ENCODE results near the gene CFAP46. TPM values are rescaled to one million over a fixed set of nuclear protein-coding genes. Genes with fewer than 3 reads are reported as not detected.

Gene CFAP46
- total and polyA plus RNA-seq, 4 donors, result 0.33 to 0.59 (median 0.42) TPM

DNA sequence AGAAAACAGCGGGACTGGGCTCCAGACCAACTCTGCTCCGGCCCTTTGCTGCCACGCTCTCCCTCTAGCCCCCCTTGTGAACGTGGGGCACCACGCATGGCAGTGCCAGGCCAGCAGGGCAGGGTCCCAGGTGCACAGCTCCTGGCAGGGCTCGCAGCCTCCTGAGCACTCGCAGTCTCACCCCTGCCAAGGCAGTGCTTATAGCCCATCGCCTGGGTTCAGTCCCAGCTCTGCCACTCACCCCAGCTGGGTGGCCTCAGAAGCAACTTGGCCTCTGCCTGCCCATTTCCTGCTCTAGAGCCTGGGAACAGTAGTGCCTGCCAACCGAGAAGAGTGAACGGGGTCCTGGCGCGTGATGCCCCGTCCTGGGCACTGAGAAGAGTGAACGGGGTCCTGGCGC, 36.3 kb downstream of the CFAP46 start:
- Histone ChIP-seq H3K27ac (ENCODE audit: low read depth in 1 of 2, low read length in 2 of 2) (no peak overlapping the region), H3K27me3 (ENCODE audit: control insufficient read depth in 4 of 4, insufficient read depth in 4 of 4, low read length in 3 of 4) (no peaks in the 10 kb centered on the region), H3K9me3 (ENCODE audit: control insufficient read depth in 4 of 4, low read length in 3 of 4) (no peaks in the 10 kb centered on the region), H3K4me1 (ENCODE audit: control insufficient read depth in 4 of 4, insufficient read depth in 4 of 4, low read length in 3 of 4) (no peaks in the 10 kb centered on the region), H3K4me3 (ENCODE audit: low read depth in 1 of 3, low read length in 3 of 3) (no peak overlapping the region), H3K36me3 (ENCODE audit: control insufficient read depth in 4 of 4, insufficient read depth in 3 of 4, low read depth in 1 of 4, low read length in 3 of 4) (no peaks in the 10 kb centered on the region), H3K9ac (ENCODE audit: low read depth in 1 of 2, low read length in 2 of 2) (no peak overlapping the region)
- DNase-seq (ENCODE audit: low spot score), result no peak
- 92% methylated on average over 15 of the region's 15 CpGs for WGBS
- TF ChIP-seq YY1 (IDR thresholded peaks at IDR 0.05) (no peak), SP1 (IDR thresholded peaks at IDR 0.05) (no peak), EGR1 (IDR thresholded peaks at IDR 0.05; ENCODE audit: low read depth in 2 of 2) (no peak)
- TF ChIP-seq, protein P1, sequence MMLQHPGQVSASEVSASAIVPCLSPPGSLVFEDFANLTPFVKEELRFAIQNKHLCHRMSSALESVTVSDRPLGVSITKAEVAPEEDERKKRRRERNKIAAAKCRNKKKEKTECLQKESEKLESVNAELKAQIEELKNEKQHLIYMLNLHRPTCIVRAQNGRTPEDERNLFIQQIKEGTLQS (IDR thresholded peaks at IDR 0.05), result no peak
- TF ChIP-seq, protein P2, sequence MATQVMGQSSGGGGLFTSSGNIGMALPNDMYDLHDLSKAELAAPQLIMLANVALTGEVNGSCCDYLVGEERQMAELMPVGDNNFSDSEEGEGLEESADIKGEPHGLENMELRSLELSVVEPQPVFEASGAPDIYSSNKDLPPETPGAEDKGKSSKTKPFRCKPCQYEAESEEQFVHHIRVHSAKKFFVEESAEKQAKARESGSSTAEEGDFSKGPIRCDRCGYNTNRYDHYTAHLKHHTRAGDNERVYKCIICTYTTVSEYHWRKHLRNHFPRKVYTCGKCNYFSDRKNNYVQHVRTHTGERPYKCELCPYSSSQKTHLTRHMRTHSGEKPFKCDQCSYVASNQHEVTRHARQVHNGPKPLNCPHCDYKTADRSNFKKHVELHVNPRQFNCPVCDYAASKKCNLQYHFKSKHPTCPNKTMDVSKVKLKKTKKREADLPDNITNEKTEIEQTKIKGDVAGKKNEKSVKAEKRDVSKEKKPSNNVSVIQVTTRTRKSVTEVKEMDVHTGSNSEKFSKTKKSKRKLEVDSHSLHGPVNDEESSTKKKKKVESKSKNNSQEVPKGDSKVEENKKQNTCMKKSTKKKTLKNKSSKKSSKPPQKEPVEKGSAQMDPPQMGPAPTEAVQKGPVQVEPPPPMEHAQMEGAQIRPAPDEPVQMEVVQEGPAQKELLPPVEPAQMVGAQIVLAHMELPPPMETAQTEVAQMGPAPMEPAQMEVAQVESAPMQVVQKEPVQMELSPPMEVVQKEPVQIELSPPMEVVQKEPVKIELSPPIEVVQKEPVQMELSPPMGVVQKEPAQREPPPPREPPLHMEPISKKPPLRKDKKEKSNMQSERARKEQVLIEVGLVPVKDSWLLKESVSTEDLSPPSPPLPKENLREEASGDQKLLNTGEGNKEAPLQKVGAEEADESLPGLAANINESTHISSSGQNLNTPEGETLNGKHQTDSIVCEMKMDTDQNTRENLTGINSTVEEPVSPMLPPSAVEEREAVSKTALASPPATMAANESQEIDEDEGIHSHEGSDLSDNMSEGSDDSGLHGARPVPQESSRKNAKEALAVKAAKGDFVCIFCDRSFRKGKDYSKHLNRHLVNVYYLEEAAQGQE (IDR thresholded peaks at IDR 0.05), result no peak

DNA sequence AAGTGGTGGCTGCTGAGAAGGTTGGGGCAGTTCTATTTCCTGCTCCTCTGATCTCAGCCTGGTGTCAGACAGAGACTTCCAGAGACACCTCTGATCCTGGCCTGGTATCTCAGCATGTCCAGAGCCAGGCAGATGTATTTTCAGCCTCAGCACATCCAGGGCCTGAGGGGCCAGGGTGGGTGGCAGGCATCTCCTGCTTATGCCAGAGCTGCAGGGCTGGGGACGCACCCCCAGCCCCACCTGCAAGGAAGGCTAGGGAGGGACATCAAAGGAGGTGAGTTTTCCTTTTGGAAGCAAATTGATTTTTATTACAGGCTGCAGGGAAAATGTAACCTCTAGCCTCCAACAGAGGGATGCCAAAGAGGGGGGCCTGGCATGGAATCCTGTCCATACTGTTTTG, 36.7 kb downstream of the CFAP46 start:
- no peaks in the 10 kb centered on the region for H3K9me3 ChIP-seq (ENCODE audit: control insufficient read depth in 4 of 4, low read length in 3 of 4)
- no peaks in the 10 kb centered on the region for H3K4me1 ChIP-seq (ENCODE audit: control insufficient read depth in 4 of 4, insufficient read depth in 4 of 4, low read length in 3 of 4)
- H3K36me3 ChIP-seq (ENCODE audit: control insufficient read depth in 4 of 4, insufficient read depth in 3 of 4, low read depth in 1 of 4, low read length in 3 of 4), result no peaks in the 10 kb centered on the region
- DNase-seq (ENCODE audit: low spot score), result no peak
- TF ChIP-seq NR2F2 (IDR thresholded peaks at IDR 0.05), result no peak
- no peak for TF ChIP-seq ZBTB33 (IDR thresholded peaks at IDR 0.05)
- TF ChIP-seq SP1 (IDR thresholded peaks at IDR 0.05), result no peak
- no peak for TF ChIP-seq FOXA2 (IDR thresholded peaks at IDR 0.05)
- no peak for TF ChIP-seq HNF4G (IDR thresholded peaks at IDR 0.05)
- TF ChIP-seq, protein P3, sequence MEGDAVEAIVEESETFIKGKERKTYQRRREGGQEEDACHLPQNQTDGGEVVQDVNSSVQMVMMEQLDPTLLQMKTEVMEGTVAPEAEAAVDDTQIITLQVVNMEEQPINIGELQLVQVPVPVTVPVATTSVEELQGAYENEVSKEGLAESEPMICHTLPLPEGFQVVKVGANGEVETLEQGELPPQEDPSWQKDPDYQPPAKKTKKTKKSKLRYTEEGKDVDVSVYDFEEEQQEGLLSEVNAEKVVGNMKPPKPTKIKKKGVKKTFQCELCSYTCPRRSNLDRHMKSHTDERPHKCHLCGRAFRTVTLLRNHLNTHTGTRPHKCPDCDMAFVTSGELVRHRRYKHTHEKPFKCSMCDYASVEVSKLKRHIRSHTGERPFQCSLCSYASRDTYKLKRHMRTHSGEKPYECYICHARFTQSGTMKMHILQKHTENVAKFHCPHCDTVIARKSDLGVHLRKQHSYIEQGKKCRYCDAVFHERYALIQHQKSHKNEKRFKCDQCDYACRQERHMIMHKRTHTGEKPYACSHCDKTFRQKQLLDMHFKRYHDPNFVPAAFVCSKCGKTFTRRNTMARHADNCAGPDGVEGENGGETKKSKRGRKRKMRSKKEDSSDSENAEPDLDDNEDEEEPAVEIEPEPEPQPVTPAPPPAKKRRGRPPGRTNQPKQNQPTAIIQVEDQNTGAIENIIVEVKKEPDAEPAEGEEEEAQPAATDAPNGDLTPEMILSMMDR (IDR thresholded peaks at IDR 0.05; ENCODE audit: low read depth, low read length, missing input control), result no peak
- TF ChIP-seq HNF4A (conservative IDR thresholded peaks at IDR 0.05), result no peak
- TF ChIP-seq MAX (IDR thresholded peaks at IDR 0.05), result no peak
- no peak for TF ChIP-seq YY1 (IDR thresholded peaks at IDR 0.05)
- TF ChIP-seq, protein P2 (IDR thresholded peaks at IDR 0.05), result no peak
- H3K4me3 ChIP-seq (ENCODE audit: low read depth in 1 of 3, low read length in 3 of 3), result no peak overlapping the region
- 93% methylated on average over 1 of the region's 1 CpG for WGBS
- no peaks in the 10 kb centered on the region for H3K27me3 ChIP-seq (ENCODE audit: control insufficient read depth in 4 of 4, insufficient read depth in 4 of 4, low read length in 3 of 4)
- no peak overlapping the region for H3K9ac ChIP-seq (ENCODE audit: low read depth in 1 of 2, low read length in 2 of 2)
- H3K27ac ChIP-seq (ENCODE audit: low read depth in 1 of 2, low read length in 2 of 2), result no peak overlapping the region

Data from liver (tissue), 9 donors.